ENCODE data around the gene DMD.

Gene DMD

GRCh38 chrX:32851556-32851955 lies 359.8 kb downstream of the DMD start:
- TF ChIP-seq, protein P1, sequence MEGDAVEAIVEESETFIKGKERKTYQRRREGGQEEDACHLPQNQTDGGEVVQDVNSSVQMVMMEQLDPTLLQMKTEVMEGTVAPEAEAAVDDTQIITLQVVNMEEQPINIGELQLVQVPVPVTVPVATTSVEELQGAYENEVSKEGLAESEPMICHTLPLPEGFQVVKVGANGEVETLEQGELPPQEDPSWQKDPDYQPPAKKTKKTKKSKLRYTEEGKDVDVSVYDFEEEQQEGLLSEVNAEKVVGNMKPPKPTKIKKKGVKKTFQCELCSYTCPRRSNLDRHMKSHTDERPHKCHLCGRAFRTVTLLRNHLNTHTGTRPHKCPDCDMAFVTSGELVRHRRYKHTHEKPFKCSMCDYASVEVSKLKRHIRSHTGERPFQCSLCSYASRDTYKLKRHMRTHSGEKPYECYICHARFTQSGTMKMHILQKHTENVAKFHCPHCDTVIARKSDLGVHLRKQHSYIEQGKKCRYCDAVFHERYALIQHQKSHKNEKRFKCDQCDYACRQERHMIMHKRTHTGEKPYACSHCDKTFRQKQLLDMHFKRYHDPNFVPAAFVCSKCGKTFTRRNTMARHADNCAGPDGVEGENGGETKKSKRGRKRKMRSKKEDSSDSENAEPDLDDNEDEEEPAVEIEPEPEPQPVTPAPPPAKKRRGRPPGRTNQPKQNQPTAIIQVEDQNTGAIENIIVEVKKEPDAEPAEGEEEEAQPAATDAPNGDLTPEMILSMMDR (IDR thresholded peaks at IDR 0.05; ENCODE audit: borderline replicate concordance, insufficient read depth, low read depth, low read length): no peak
- H3K4me3 ChIP-seq (ENCODE audit: low read depth, low read length): no peak overlapping the region

DNA sequence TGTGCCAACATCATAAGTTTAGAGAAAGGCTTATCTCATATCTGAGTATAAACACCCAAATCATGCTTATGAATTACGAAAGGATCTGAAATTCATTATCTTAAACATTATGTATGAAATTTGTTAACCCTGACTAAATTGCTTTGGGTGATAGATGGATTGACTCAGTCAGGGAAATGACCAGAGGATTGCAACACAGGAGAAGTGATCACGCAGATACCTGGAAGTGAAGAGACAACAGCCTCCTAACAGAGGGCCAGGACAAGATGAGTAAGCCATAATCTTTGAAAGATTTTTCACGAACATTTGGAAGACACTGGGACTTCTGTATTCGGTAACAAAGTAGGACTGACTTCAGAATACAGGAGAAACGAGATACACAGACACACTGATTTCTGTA lies 363.4 kb downstream of the DMD start:
- H3K4me3 ChIP-seq (ENCODE audit: low read depth, low read length): no peak overlapping the region
- TF ChIP-seq, protein P1 (IDR thresholded peaks at IDR 0.05; ENCODE audit: borderline replicate concordance, insufficient read depth, low read depth, low read length): no peak

DNA sequence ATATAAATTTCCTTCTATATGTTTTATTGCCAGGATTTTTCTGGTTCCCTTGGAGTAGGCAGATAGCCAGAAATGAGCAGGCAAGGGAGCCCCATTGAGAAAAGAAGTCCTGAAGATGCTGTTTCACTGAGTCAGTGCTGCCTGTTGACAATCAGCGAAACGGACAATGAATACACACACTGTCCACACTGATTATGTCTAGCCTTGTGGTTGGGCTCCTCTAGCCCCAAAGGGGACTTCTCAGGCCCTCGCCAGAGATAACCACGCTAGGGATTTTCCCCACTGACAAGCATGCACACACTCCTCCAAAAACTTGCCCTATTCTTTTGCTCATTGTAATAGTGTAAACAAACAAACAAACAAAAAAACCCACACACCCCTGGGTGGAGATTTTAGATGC lies 369.3 kb downstream of the DMD start:
- TF ChIP-seq, protein P1 (IDR thresholded peaks at IDR 0.05; ENCODE audit: borderline replicate concordance, insufficient read depth, low read depth, low read length): no peak

DNA sequence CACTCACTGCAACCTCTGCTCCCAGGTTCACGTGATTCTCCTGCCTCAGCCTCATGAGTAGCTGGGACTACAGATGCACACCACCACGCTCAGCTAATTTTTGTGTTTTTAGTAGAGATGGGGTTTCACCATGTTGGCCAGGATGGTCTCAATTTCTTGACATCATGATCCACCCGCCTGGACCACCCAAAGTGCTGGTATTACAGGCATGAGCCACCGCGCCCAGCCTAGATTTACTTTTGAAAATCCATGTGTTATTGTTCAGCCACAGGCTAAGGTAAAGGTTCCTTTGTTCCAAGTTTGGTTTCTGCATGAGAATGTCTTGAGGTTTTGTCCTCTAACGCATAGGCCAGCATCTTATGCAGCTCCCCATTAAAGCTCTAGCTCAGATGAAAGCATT lies 371.6 kb downstream of the DMD start:
- TF ChIP-seq, protein P1 (IDR thresholded peaks at IDR 0.05; ENCODE audit: borderline replicate concordance, insufficient read depth, low read depth, low read length): no peak
- no peak overlapping the region for H3K4me3 ChIP-seq (ENCODE audit: low read depth, low read length)

More for the DNA sequence above, 369.3 kb downstream of the DMD start:
- no peak overlapping the region for H3K4me3 ChIP-seq (ENCODE audit: low read depth, low read length)

DNA sequence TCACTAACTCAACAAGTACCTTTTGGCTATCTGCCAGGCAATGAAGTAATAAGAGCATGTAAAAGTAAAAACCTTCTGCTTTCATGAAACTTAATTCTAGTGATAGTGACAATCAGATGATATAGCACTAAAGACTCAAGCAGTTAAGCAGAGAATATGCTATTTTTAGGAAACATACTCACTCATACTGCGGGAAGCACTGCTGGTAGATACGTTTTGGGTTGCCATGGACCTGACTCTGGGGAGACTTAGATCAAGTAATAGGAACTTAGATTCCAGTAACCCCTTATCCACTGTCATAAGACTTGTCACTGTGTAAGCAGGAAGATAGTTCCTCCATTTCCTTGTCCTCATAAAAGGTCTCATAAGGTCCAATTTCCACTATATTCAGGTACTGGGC lies 386.3 kb downstream of the DMD start:
- TF ChIP-seq, protein P1 (IDR thresholded peaks at IDR 0.05; ENCODE audit: borderline replicate concordance, insufficient read depth, low read depth, low read length): no peak

GRCh38 chrX:32804034-32804433 lies 407.3 kb downstream of the DMD start:
- TF ChIP-seq, protein P1 (IDR thresholded peaks at IDR 0.05; ENCODE audit: borderline replicate concordance, insufficient read depth, low read depth, low read length): no peak
- H3K4me3 ChIP-seq (ENCODE audit: low read depth, low read length): no peak overlapping the region

More for the DNA sequence above, 386.3 kb downstream of the DMD start:
- H3K4me3 ChIP-seq (ENCODE audit: low read depth, low read length): no peak overlapping the region

- TF ChIP-seq, protein P1 (IDR thresholded peaks at IDR 0.05; ENCODE audit: borderline replicate concordance, insufficient read depth, low read depth, low read length): no peak
- no peak overlapping the region for H3K4me3 ChIP-seq (ENCODE audit: low read depth, low read length)
These were observed 412.4 kb downstream of the DMD start for GRCh38 chrX:32798990-32799389.
